ENCODE measurements around the gene ZNF124. TPM values are rescaled to one million over a fixed set of nuclear protein-coding genes. Genes with fewer than 3 reads are reported as not detected.
"Not testable (repeated sequence)": the region's sequence is repeated elsewhere in the genome, so short reads cannot be mapped to it uniquely, and the experiment has no call there.

The ZNF124 gene
- total and polyA plus RNA-seq, 2 donors (not counting 1 experiment from before 2014, with no cell fraction given), result 5.0 to 23.8 TPM

DNA sequence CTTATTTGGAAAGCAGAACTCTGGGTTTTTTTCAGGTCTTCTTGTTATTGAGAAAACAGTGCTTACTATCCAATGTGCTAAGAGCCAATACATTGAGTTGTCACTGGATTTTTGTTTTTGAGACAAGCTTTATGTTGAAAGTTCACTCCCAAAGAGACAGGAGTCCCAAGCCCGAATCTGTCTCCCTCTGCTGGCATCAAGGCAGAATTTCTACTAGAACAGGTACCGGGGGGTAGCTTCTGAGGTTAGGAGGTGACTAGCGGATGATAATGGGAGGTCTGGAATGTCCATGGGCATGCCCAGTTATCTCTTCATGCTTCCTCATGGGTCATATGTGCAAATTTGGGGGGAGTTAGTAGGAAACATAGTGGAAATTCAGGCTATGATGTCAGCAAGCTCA lies 25.1 kb downstream of the ZNF124 start:
- H4K20me1 ChIP-seq (ENCODE audit: control insufficient read depth, insufficient read depth, low read length, poor library complexity, severe bottlenecking), result no peaks in the 10 kb centered on the region
- Mint-ChIP-seq H3K9me3 (ENCODE audit: insufficient read depth) (peaks cover 31% of the 10 kb centered on the region), H3K27ac (no peak overlapping the region), H3K4me3 (no peak overlapping the region), H3K4me1 (no peaks in the 10 kb centered on the region), H3K27me3 (no peaks in the 10 kb centered on the region)
- H3K9me3 ChIP-seq (ENCODE audit: control extremely low read depth in 1 of 3, control insufficient read depth in 2 of 3, insufficient read depth in 1 of 3, low read length in 2 of 3), result peaks cover 7 to 76% (median 52%) of the 10 kb centered on the region in 3 donors
- intact Hi-C loops (cut with micrococcal nuclease), result no loop called here
- H3K4me1 ChIP-seq (ENCODE audit: control insufficient read depth in 2 of 2, insufficient read depth in 2 of 2, low read length in 2 of 2), result no peaks in the 10 kb centered on the region
- H3K27ac ChIP-seq (ENCODE audit: low read length in 2 of 2), result no peak overlapping the region
- ATAC-seq (ENCODE audit: low read depth) (no peak), DNase-seq (no peak)
- POLR2A ChIA-PET, result no interaction called here
- CTCF ChIA-PET, result interaction anchor here (0.7 kb wide), 1 partner anchor 1380 kb away, joined by 4 read pairs; no protein-coding TSS in a partner anchor
- no peaks in the 10 kb centered on the region for H3K27me3 ChIP-seq (replicated peaks in 1 of 4; ENCODE audit: control extremely low read depth in 1 of 4, control insufficient read depth in 3 of 4, insufficient read depth in 4 of 4, low read length in 3 of 4)
- peaks cover 35% of the 10 kb centered on the region for H3K79me2 ChIP-seq (ENCODE audit: control insufficient read depth, insufficient read depth, low read length)
- peaks cover 6 to 7% of the 10 kb centered on the region in 2 experiments for H3K36me3 ChIP-seq (replicated peaks in 1 of 2; ENCODE audit: control extremely low read depth in 1 of 2, control insufficient read depth in 1 of 2, extremely low read depth in 1 of 2, insufficient read depth in 2 of 2, low read length in 1 of 2)
- no peak overlapping the region for H2AFZ ChIP-seq (ENCODE audit: insufficient read depth, low read depth, low read length, poor library complexity, severe bottlenecking)
- H3K4me2 ChIP-seq (replicated peaks; ENCODE audit: low read depth, low read length, poor library complexity, severe bottlenecking), result no peak overlapping the region
- no peak overlapping the region for H3K9ac ChIP-seq (ENCODE audit: low read length)
- WGBS (ENCODE audit: insufficient coverage), result 100% methylated on average over 3 of the region's 3 CpGs
- TF ChIP-seq EZH2 (IDR thresholded peaks at IDR 0.05; ENCODE audit: borderline replicate concordance, insufficient read depth, low read depth, low read length, poor library complexity, severe bottlenecking) (no peak), CTCF (IDR thresholded peaks at IDR 0.05) (no peak)
- H3K4me3 ChIP-seq (ENCODE audit: control extremely low read depth in 1 of 5, extremely low read depth in 1 of 5, insufficient read depth in 1 of 5, low read depth in 2 of 5, low read length in 4 of 5), result no peak overlapping the region

- Histone ChIP-seq H3K79me2 (ENCODE audit: control insufficient read depth, insufficient read depth, low read length) (peaks cover 49% of the 10 kb centered on the region), H3K9ac (ENCODE audit: low read length) (no peak overlapping the region), H3K36me3 (replicated peaks in 1 of 2; ENCODE audit: control extremely low read depth in 1 of 2, control insufficient read depth in 1 of 2, extremely low read depth in 1 of 2, insufficient read depth in 2 of 2, low read length in 1 of 2) (peaks cover 5 to 6% of the 10 kb centered on the region in 2 experiments), H3K4me2 (replicated peaks; ENCODE audit: low read depth, low read length, poor library complexity, severe bottlenecking) (no peak overlapping the region), H3K4me3 (ENCODE audit: control extremely low read depth in 1 of 5, extremely low read depth in 1 of 5, insufficient read depth in 1 of 5, low read depth in 2 of 5, low read length in 4 of 5) (no peak overlapping the region), H3K9me3 (ENCODE audit: control extremely low read depth in 1 of 3, control insufficient read depth in 2 of 3, insufficient read depth in 1 of 3, low read length in 2 of 3) (peaks cover 5 to 80% (median 58%) of the 10 kb centered on the region in 3 donors), H3K27ac (ENCODE audit: low read length in 2 of 2) (no peak overlapping the region), H4K20me1 (ENCODE audit: control insufficient read depth, insufficient read depth, low read length, poor library complexity, severe bottlenecking) (no peaks in the 10 kb centered on the region), H3K4me1 (ENCODE audit: control insufficient read depth in 2 of 2, insufficient read depth in 2 of 2, low read length in 2 of 2) (no peaks in the 10 kb centered on the region), H3K27me3 (replicated peaks in 1 of 4; ENCODE audit: control extremely low read depth in 1 of 4, control insufficient read depth in 3 of 4, insufficient read depth in 4 of 4, low read length in 3 of 4) (no peaks in the 10 kb centered on the region), H2AFZ (ENCODE audit: insufficient read depth, low read depth, low read length, poor library complexity, severe bottlenecking) (no peak overlapping the region)
- no peaks in the 10 kb centered on the region for H3K4me1 Mint-ChIP-seq
- H3K4me3 Mint-ChIP-seq, result no peak overlapping the region
- intact Hi-C loops (cut with micrococcal nuclease), result no loop called here
- H3K9me3 Mint-ChIP-seq (ENCODE audit: insufficient read depth), result peaks cover 28% of the 10 kb centered on the region
- no peaks in the 10 kb centered on the region for H3K27me3 Mint-ChIP-seq
- WGBS (ENCODE audit: insufficient coverage), result 94% methylated on average over 5 of the region's 6 CpGs
- ATAC-seq (ENCODE audit: low read depth) (no peak), DNase-seq (no peak)
- no peak for TF ChIP-seq CTCF (IDR thresholded peaks at IDR 0.05)
- no peak for TF ChIP-seq EZH2 (IDR thresholded peaks at IDR 0.05; ENCODE audit: borderline replicate concordance, insufficient read depth, low read depth, low read length, poor library complexity, severe bottlenecking)
- H3K27ac Mint-ChIP-seq, result no peak overlapping the region
- CTCF ChIA-PET, result no interaction called here
- POLR2A ChIA-PET, result no interaction called here
Measured at GRCh38 chr1:247145279-247145678, 26.5 kb downstream of the ZNF124 start.

GRCh38 chr1:247139557-247139956 lies 32.3 kb downstream of the ZNF124 start:
- POLR2A ChIA-PET; H2AFZ ChIP-seq (ENCODE audit: insufficient read depth, low read depth, low read length, poor library complexity, severe bottlenecking); H3K27ac Mint-ChIP-seq; H3K4me1 ChIP-seq (ENCODE audit: control insufficient read depth in 2 of 2, insufficient read depth in 2 of 2, low read length in 2 of 2); H3K4me3 ChIP-seq (ENCODE audit: control extremely low read depth in 1 of 5, extremely low read depth in 1 of 5, insufficient read depth in 1 of 5, low read depth in 2 of 5, low read length in 4 of 5); H3K4me3 Mint-ChIP-seq; intact Hi-C loops (cut with micrococcal nuclease); H3K36me3 ChIP-seq (replicated peaks in 1 of 2; ENCODE audit: control extremely low read depth in 1 of 2, control insufficient read depth in 1 of 2, extremely low read depth in 1 of 2, insufficient read depth in 2 of 2, low read length in 1 of 2); H3K4me2 ChIP-seq (replicated peaks; ENCODE audit: low read depth, low read length, poor library complexity, severe bottlenecking); H3K27ac ChIP-seq (ENCODE audit: low read length in 2 of 2); H3K27me3 Mint-ChIP-seq; ATAC-seq (ENCODE audit: low read depth); DNase-seq; H4K20me1 ChIP-seq (ENCODE audit: control insufficient read depth, insufficient read depth, low read length, poor library complexity, severe bottlenecking); CTCF ChIA-PET; H3K4me1 Mint-ChIP-seq; H3K27me3 ChIP-seq (replicated peaks in 1 of 4; ENCODE audit: control extremely low read depth in 1 of 4, control insufficient read depth in 3 of 4, insufficient read depth in 4 of 4, low read length in 3 of 4); H3K9ac ChIP-seq (ENCODE audit: low read length): not testable (repeated sequence)
- peaks cover 41% of the 10 kb centered on the region for H3K9me3 Mint-ChIP-seq (ENCODE audit: insufficient read depth)
- Histone ChIP-seq H3K79me2 (ENCODE audit: control insufficient read depth, insufficient read depth, low read length) (peaks cover 28% of the 10 kb centered on the region), H3K9me3 (ENCODE audit: control extremely low read depth in 1 of 3, control insufficient read depth in 2 of 3, insufficient read depth in 1 of 3, low read length in 2 of 3) (peaks cover 9 to 73% (median 42%) of the 10 kb centered on the region in 3 donors)

Measured in B cell (primary cell).